ENCODE measurements around the gene SLC9B1.

Gene SLC9B1

GRCh38 chr4:103019308-103020124 lies at the start of gene SLC9B1:
TSS of gene SLC9B1 (minus strand) at chr4:103019705. CDS start at chr4:102991711, 27,994 bp downstream.
- no peak for TF ChIP-seq CTCF (conservative IDR thresholded peaks at IDR 0.05; ENCODE audit: low read depth, low read length)
- DNase-seq (ENCODE audit: low read depth): peak; percentile 87
- peak within 1 kb of the TSS; percentile 69 for H3K4me3 ChIP-seq (ENCODE audit: low read length)

- no peak for TF ChIP-seq CTCF (conservative IDR thresholded peaks at IDR 0.05; ENCODE audit: low read depth, low read length)
- no peak overlapping the region for H3K4me3 ChIP-seq (ENCODE audit: low read length)
- no peak for DNase-seq (ENCODE audit: low read depth)
Measured at GRCh38 chr4:103067841-103068547, 48.5 kb upstream of the SLC9B1 start.

GRCh38 chr4:103060453-103061148 lies 41.1 kb upstream of the SLC9B1 start:
- no peak for DNase-seq (ENCODE audit: low read depth)
- no peak overlapping the region for H3K4me3 ChIP-seq (ENCODE audit: low read length)
- TF ChIP-seq CTCF (conservative IDR thresholded peaks at IDR 0.05; ENCODE audit: low read depth, low read length): no peak

- DNase-seq (ENCODE audit: low read depth): no peak
- no peak for TF ChIP-seq CTCF (conservative IDR thresholded peaks at IDR 0.05; ENCODE audit: low read depth, low read length)
- no peak overlapping the region for H3K4me3 ChIP-seq (ENCODE audit: low read length)
Measured at GRCh38 chr4:103054030-103054429, 34.5 kb upstream of the SLC9B1 start.

GRCh38 chr4:103052779-103053178 lies 33.3 kb upstream of the SLC9B1 start:
- TF ChIP-seq CTCF (conservative IDR thresholded peaks at IDR 0.05; ENCODE audit: low read depth, low read length): no peak

GRCh38 chr4:103052145-103052544 lies 32.6 kb upstream of the SLC9B1 start:
- H3K4me3 ChIP-seq (ENCODE audit: low read length): no peak overlapping the region
- no peak for TF ChIP-seq CTCF (conservative IDR thresholded peaks at IDR 0.05; ENCODE audit: low read depth, low read length)
- no peak for DNase-seq (ENCODE audit: low read depth)

More at GRCh38 chr4:103052779-103053178, 33.3 kb upstream of the SLC9B1 start:
- no peak for DNase-seq (ENCODE audit: low read depth)
- H3K4me3 ChIP-seq (ENCODE audit: low read length): no peak overlapping the region
